Measurements from ENCODE around the gene TAF1.
"Not testable (repeated sequence)": the region's sequence is repeated elsewhere in the genome, so short reads cannot be mapped to it uniquely, and the experiment has no call there.

Gene TAF1

GRCh38 chrX:71365875-71366673 is at the start of gene TAF1:
Gene TAF1 (plus strand): TSS chrX:71366357. CDS start chrX:71366375, 18 bp downstream.
- DNase-seq, result peak; percentile 51 to 93

- DNase-seq, result not testable (repeated sequence)
Observed at GRCh38 chrX:71316959-71317358, 49.2 kb upstream of the TAF1 start.

DNA sequence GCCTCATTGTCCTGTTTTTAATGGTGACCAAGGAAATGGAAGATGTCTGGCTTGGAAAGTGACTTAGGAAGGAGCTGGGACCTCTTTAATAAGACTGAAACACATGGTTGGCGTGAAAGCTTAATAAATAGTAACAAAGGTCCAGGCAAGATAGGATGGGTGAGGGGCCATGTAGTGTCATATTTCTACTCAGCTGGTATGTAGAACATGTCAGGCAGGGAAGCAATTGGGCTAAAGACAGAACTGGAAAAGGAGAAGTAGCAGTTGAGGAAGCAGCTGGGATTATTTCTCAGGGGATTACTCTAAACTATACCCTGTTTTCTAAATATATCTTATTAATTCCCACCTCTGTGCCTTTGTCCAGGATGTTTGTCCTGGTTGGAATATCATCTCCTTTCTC is 46.0 kb upstream of the TAF1 start:
- DNase-seq, result peak in 1 of 2 donors; percentile 36

DNA sequence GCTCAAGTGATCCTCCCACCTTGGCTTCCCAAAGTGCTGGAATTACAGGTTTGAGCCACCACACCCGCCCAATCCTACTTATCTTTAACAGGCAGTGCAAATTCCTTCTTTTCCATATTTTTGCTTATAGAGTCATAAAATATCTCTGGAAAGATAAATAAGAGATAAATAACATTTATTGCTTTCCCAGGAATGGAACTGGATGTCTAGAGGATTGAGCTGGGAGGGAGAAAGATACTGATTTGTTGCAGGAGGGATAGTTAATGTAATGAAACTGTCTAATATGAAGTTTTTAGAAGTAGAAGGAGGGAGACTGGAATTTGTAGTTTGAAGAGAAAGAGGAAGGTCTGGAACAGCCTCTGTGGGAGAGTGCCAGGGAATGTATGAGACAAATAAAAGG is 44.4 kb upstream of the TAF1 start:
- no peak for DNase-seq

DNA sequence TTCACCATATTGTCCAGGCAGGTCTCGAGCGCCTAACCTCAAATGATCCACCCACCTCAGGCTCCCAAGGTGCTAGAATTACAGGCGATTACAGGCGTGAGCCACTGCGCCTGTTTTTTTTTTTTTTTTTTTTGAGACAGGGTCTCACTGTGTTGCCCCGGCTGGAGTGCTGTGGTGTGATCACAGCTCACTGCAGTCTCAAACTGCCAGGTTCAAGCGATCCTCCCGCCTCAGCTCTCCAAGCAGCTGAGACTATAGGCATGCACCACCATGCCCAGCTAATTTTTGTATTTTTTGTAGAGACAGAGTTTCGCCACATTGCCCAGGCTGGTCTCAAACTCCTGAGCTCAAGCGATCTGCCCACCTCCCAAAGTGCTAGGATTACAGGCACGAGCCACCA is 41.7 kb upstream of the TAF1 start:
- not testable (repeated sequence) for DNase-seq

DNA sequence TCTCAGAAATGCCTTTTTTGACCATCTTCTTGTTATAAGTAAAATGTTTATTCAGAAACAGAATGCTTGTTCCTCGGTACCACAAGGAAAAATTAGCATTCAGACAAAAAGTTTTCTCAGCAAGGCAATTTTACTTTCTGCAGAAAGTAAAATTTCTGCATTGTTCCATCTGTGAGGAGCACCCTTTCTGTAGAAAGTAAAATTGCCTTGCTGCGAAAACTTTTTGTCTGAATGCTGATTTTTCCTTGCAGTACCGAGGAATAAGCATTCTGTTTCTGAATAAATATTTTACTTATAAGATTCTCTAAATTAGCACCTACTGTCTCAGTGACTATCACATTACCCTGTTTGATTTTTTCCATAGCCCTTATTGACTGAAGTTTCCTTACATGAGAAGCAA is 39.8 kb upstream of the TAF1 start:
- DNase-seq, result no peak

GRCh38 chrX:71349151-71349665 is 16.9 kb upstream of the TAF1 start:
- DNase-seq, result not testable (repeated sequence)

DNA sequence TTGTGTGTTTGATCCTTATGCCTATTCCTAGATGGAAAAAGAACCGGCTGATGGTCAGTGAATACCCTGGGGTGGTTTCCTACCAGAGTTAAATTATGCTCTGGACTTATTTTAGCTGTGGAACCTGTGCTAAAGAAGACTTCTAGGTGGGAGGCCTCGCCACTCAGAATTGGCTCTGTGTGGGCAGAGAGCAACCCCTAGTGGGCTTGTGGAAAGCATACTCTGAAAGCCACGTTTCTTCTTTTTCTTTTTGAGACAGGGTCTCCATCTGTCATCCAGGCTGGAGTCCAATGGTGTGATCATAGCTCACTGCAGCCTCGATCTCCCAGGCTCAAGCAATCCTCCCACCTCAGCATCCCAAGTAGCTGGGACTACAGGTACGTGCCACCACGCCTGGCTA is 16.3 kb upstream of the TAF1 start:
- not testable (repeated sequence) for DNase-seq

GRCh38 chrX:71352439-71352838 is 13.7 kb upstream of the TAF1 start:
- not testable (repeated sequence) for DNase-seq

GRCh38 chrX:71364221-71364620 is 1.9 kb upstream of the TAF1 start:
- no peak for DNase-seq

GRCh38 chrX:71365356-71365874 is 742 bp upstream of the TAF1 start:
- DNase-seq, result no peak

- peak in 1 of 2 donors; percentile 1 for DNase-seq
Observed at GRCh38 chrX:71366674-71367256, 608 bp downstream of the TAF1 start.

- DNase-seq, result no peak
Observed at GRCh38 chrX:71367396-71367795, 1.2 kb downstream of the TAF1 start.

DNA sequence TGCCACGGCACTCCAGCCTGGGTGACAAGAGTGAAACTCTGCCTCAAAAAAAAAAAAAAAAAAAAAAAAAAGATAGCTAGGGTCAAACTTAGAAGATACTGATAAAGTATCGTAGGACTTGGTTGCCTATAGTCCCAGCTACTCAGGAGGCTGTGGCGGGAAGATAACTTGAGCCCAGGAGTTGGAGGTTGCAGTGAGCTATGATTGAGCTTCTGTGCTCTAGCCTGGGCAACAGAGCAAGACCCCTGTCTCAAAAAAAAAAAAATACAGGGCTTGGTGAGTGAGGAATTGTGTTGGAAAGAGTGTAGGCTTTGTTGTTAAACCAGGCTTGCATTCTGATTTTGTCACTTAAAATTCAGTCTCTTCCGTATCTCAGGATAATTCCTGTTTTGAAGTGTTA is 6.2 kb downstream of the TAF1 start:
- DNase-seq, result no peak

DNA sequence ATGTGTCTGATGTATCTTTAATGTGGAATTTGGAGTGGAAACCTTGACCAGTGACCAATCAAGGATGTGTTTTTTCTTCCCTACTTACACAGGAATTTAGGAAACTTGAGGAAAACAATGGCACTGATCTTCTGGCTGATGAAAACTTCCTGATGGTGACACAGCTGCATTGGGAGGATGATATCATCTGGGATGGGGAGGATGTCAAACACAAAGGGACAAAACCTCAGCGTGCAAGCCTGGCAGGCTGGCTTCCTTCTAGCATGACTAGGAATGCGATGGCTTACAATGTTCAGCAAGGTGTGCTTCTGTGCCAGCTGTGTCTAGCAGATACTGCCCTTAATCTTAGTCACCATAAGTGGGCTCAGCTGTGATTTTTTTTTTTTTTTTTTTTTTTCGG is 12.6 kb downstream of the TAF1 start:
- DNase-seq, result no peak

DNA sequence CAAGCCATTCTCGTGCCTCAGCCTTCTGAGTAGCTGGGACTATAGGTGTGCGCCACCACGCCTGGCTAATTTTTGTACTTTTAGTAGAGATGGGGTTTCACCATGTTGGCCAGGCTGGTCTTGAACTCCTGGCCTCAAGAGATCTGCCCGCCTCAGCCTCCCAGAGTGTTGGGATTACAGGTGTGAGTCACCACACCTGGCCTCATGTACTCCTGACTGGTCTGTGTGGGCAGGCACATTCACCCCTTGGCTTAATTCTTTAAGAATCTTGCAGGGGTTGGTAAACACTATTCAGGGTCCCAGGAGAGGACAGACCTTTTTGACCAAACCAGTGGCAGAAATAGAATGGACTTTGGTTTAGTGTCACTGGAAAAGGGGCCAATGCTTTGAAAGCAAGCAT is 25.6 kb downstream of the TAF1 start:
- DNase-seq, result not testable (repeated sequence)

- no peak for DNase-seq
Observed at GRCh38 chrX:71393919-71394318, 27.8 kb downstream of the TAF1 start.

- DNase-seq, result no peak
Observed at GRCh38 chrX:71396576-71396975, 30.4 kb downstream of the TAF1 start.

DNA sequence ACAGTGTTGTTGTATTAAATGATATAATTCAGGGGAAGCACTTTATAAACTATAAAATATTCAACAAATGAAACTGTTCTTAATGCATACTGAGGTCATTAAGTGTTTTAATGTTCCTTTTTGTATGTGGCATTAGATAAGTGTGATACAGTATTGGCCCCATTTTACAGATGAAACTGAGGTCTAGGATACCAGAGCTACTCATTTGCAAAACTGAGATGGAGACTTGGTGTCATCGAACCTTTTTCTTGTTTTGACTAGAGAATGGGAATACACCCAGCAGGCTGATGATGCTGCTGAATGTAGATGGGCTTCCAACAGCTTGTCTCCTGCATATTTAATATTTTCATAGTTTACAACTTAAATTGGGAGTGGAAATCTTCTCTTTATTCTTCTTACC is 34.6 kb downstream of the TAF1 start:
- no peak for DNase-seq

DNA sequence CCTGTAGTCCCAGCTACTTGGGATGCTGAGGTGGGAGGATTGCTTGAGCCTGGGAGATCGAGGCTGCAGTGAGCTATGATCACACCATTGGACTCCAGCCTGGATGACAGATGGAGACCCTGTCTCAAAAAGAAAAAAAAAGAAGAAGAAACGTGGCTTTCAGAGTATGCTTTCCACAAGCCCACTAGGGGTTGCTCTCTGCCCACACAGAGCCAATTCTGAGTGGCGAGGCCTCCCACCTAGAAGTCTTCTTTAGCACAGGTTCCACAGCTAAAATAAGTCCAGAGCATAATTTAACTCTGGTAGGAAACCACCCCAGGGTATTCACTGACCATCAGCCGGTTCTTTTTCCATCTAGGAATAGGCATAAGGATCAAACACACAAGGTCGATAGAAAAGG is 50.1 kb downstream of the TAF1 start:
- DNase-seq, result not testable (repeated sequence)

- DNase-seq, result no peak
Observed at GRCh38 chrX:71420686-71421085, 54.5 kb downstream of the TAF1 start.

DNA sequence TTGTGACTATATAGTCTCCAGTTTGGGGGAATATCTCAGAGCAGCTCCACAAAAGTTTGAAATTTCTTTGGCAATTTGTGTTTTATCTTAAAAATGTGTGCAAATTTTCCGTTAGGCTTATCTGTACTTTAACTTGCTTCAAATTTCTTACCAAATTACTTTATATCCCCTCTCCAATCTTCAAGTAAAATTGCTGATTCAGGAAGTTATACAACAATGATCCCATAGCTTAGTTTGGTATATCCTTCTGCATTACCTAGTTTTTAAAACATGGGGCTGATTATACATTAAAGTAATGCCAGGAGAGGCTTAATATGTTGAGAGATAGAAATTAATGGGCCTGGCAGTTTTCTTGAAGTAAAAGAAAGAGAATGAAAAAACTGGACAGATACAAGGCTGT is 66.6 kb downstream of the TAF1 start:
- no peak for DNase-seq

DNA sequence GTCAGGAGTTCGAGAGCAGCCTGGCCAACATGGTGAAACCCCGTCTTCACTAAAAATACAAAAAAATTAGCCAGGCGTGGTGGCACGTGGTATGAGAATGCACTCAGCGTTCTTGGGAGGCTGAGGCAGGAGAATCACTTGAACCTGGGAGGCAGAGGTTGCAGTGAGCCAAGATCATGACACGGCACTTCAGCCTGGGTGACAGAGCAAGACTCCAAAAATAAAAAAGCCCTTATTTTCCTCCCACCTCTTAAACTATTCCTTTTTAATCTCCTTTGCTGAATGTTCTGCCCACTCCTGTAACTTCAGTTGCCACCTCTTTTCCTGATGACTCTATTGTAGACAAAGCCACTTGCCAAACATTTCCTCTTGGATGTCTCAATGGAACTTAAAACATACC is 72.6 kb downstream of the TAF1 start:
- DNase-seq, result no peak

- DNase-seq, result no peak
Observed at GRCh38 chrX:71439420-71439819, 73.3 kb downstream of the TAF1 start.
